K562 (cell line): Measurements from ENCODE around the gene FEN1. TPM values are rescaled to one million over a fixed set of nuclear protein-coding genes. Genes with fewer than 3 reads are reported as not detected.

Source experiments
- ARNT ChIP-seq, 2 experiments: fragments of 450-650 bp; IDR thresholded peaks; 2 replicates each; pipeline ENCODE4 v1.6.1; 2016; ENCODE audit warnings: mild to moderate bottlenecking in 1 of 2
- BRD9 ChIP-seq: fragments of 450-650 bp; IDR thresholded peaks from 2 replicates; pipeline ENCODE4 v1.6.1; 2018; ENCODE audit warnings: low read depth; ENCODE audit not compliant: partially characterized antibody
- HBP1 ChIP-seq: fragments of 450-650 bp; formaldehyde crosslinking; IDR thresholded peaks from 2 replicates; pipeline ENCODE4 v1.4.0; 2022; ENCODE audit warnings: missing genetic modification characterization
- JUN ChIP-seq, 2 experiments: sonication (generic) in 1 of 2; formaldehyde crosslinking in 1 of 2; IDR thresholded peaks; 2 replicates each; pipeline versions ENCODE4 v1.6.1 to v1.8.0; 2012 to 2022; ENCODE audit warnings: borderline replicate concordance in 2 of 2, mild to moderate bottlenecking in 2 of 2, improper control_type of control experiment in 1 of 2, low read depth in 1 of 2, low read length in 1 of 2, missing genetic modification reagents in 1 of 2
- KAT7 ChIP-seq: sonication (generic); formaldehyde crosslinking; IDR thresholded peaks from 2 replicates; pipeline ENCODE4 v1.8.0; 2022; ENCODE audit warnings: missing genetic modification reagents, mild to moderate bottlenecking, borderline replicate concordance
- L3MBTL2 ChIP-seq: fragments of 450-650 bp; IDR thresholded peaks from 2 replicates; pipeline ENCODE4 v1.6.1; 2016; ENCODE audit warnings: mild to moderate bottlenecking, moderate library complexity
- NONO ChIP-seq, 2 experiments: fragments of 200-400 bp in 1 of 2; fragments of 450-650 bp in 1 of 2; formaldehyde crosslinking in 1 of 2; IDR thresholded peaks; 2 replicates each; pipeline ENCODE4 v1.6.1; 2017; ENCODE audit warnings: low read depth in 2 of 2, mild to moderate bottlenecking in 2 of 2, moderate library complexity in 2 of 2, low read length in 1 of 2
- PML ChIP-seq: IDR thresholded peaks from 2 replicates; pipeline ENCODE4 v1.6.1; 2012; ENCODE audit warnings: low read length, inconsistent platforms
- PRPF4 ChIP-seq: fragments of 200-400 bp; formaldehyde crosslinking; IDR thresholded peaks from one replicate; pipeline ENCODE4 v1.6.1; 2017; ENCODE audit warnings: low read length, low read depth, mild to moderate bottlenecking; ENCODE audit not compliant: insufficient read depth, poor library complexity, severe bottlenecking
- RBM25 ChIP-seq: fragments of 200-400 bp; formaldehyde crosslinking; IDR thresholded peaks from 2 replicates; pipeline ENCODE4 v1.6.1; 2018; ENCODE audit warnings: low read length, low read depth, moderate library complexity; ENCODE audit not compliant: severe bottlenecking
- RNF2 ChIP-seq: sonication (generic); IDR thresholded peaks from 2 replicates; pipeline ENCODE4 v1.6.1; 2016
- SP1 ChIP-seq: sonication (generic); formaldehyde crosslinking; IDR thresholded peaks from 2 replicates; pipeline ENCODE4 v1.8.1; 2022; ENCODE audit warnings: mild to moderate bottlenecking, missing genetic modification reagents
- TEAD2 ChIP-seq: fragments of 450-650 bp; IDR thresholded peaks from 2 replicates; pipeline ENCODE4 v1.6.1; 2016; ENCODE audit warnings: missing genetic modification characterization, control low read depth, missing compliant biosample characterization
- YY1 ChIP-seq, 3 experiments: IDR thresholded peaks; 2 replicates each; pipeline ENCODE4 v1.6.1; 2011; ENCODE audit warnings: low read length in 2 of 3, mild to moderate bottlenecking in 2 of 3, moderate library complexity in 2 of 3, borderline replicate concordance in 1 of 3, control low read depth in 1 of 3, low read depth in 1 of 3; ENCODE audit not compliant: insufficient read depth in 3 of 3, insufficient replicate concordance in 2 of 3, control insufficient read depth in 1 of 3, insufficient read length in 1 of 3; ENCODE audit errors: extremely low read depth in 1 of 3
- ZNF23 ChIP-seq: fragments of 250-450 bp; sonication (Bioruptor Pico); IDR thresholded peaks from 2 replicates; pipeline ENCODE4 v1.4.0; 2020; ENCODE audit warnings: mild to moderate bottlenecking
- ZNF609 ChIP-seq: sonication (generic); formaldehyde crosslinking; IDR thresholded peaks from 2 replicates; pipeline ENCODE4 v1.8.1; 2023; ENCODE audit warnings: missing genetic modification reagents, mild to moderate bottlenecking, borderline replicate concordance
- polyA plus RNA-seq, 8 experiments: library from polyadenylated mRNA; depleted of rRNA in 4 of 8; stranded (reverse) in 5 of 8; unstranded in 3 of 8; fragments of >200 nt; fragmentation: Nextera tagmentation in 2 of 8; fragmentation: Illumina TruSeq in 1 of 8; extraction: Ambion mirVana in 2 of 8; extraction: Trizol in 1 of 8; gene quantifications; 2 replicates each; pipeline versions ENCODE4 v1.2.1 to v1.2.3, GENCODE V29; 2011 to 2014; ENCODE audit warnings: inconsistent platforms in 1 of 8, missing spikeins in 1 of 8
- total RNA-seq, 7 experiments: library from RNA; depleted of rRNA in 6 of 7; stranded (reverse); fragments of >200 nt in 6 of 7; fragmentation: Illumina TruSeq in 2 of 7; extraction: Trizol in 2 of 7; gene quantifications; 2 replicates each; pipeline versions ENCODE4 v1.2.1 to v1.2.3, GENCODE V29; 2011 to 2021; ENCODE audit warnings: low replicate concordance in 1 of 7

FEN1 gene
- total and polyA plus RNA-seq, 9 of the 15 experiments (the other 6 are each of a cell fraction or from before 2014, with no cell fraction given), result 58.1 to 156 (median 137) TPM

GRCh38 chr11:61797263-61797944, 4.7 kb downstream of the FEN1 start (continued):
- TF ChIP-seq HBP1 (CRISPR knock-in tag), result 0 out of 2 replicates have a peak, but pooled peaks have one; percentile 77
- TF ChIP-seq PML, result peak; percentile 18; the same call in 1 of the 2 replicates
- no peak for TF ChIP-seq JUN (IDR thresholded peaks at IDR 0.05; ENCODE audit: borderline replicate concordance, low read depth, low read length)
- no peak for TF ChIP-seq JUN (CRISPR knock-in tag; IDR thresholded peaks at IDR 0.05; ENCODE audit: borderline replicate concordance)
- peak in 2 of 3 experiments; percentile 39 to 84 for TF ChIP-seq YY1 (IDR thresholded peaks at IDR 0.05; ENCODE audit: borderline replicate concordance in 1 of 3, control insufficient read depth in 1 of 3, extremely low read depth in 1 of 3, insufficient read depth in 3 of 3, insufficient read length in 1 of 3, insufficient replicate concordance in 2 of 3, low read depth in 1 of 3, low read length in 2 of 3)
- 0 out of 2 replicates have a peak, but pooled peaks have one; percentile 26 for TF ChIP-seq L3MBTL2
- no peak for TF ChIP-seq TEAD2 (tag)
- peak; percentile 76 for TF ChIP-seq BRD9
- TF ChIP-seq SP1, result peak; percentile 17; the same call in 1 of the 2 replicates
- TF ChIP-seq ARNT (IDR thresholded peaks at IDR 0.05), result no peak
- peak; percentile 28 for TF ChIP-seq RBM25
- TF ChIP-seq PRPF4, result no peak
- no peak for TF ChIP-seq KAT7 (CRISPR knock-in tag)
- 0 out of 2 replicates have a peak, but pooled peaks have one; percentile 0 for TF ChIP-seq ZNF23 (CRISPR knock-in tag)
- TF ChIP-seq RNF2, result no peak
- no peak for TF ChIP-seq NONO (IDR thresholded peaks at IDR 0.05; ENCODE audit: low read depth in 2 of 2, low read length in 1 of 2)
- TF ChIP-seq ZNF609, result no peak
